GM12864 (cell line): ENCODE data around the gene ZNF736.
"Not testable (repeated sequence)": the region's sequence is repeated elsewhere in the genome, so short reads cannot be mapped to it uniquely, and the experiment has no call there.

Experiments used
- DNase-seq: peaks from one replicate; pipeline ENCODE4 v3.0.0-alpha.2; 2011; ENCODE audit warnings: low read depth
- H3K4me3 ChIP-seq: 2 replicates; pipeline ENCODE4 v1.5.1; 2011; ENCODE audit warnings: mild to moderate bottlenecking, low read depth, low read length, control low read depth
- CTCF ChIP-seq: IDR thresholded peaks from 2 replicates; pipeline ENCODE4 v1.5.1; 2011; ENCODE audit warnings: low read depth, mild to moderate bottlenecking, moderate library complexity, low read length, control low read depth, inconsistent platforms; ENCODE audit errors: missing control alignments

Gene ZNF736

GRCh38 chr7:64307254-64308015 lies 6.3 kb upstream of the ZNF736 start:
- DNase-seq = peak; percentile 95
- peak overlapping the region; percentile 67 for H3K4me3 ChIP-seq
- no peak for TF ChIP-seq CTCF

GRCh38 chr7:64308016-64308270 lies 5.8 kb upstream of the ZNF736 start:
- TF ChIP-seq CTCF = no peak
- peak overlapping the region; percentile 67 for H3K4me3 ChIP-seq
- DNase-seq = no peak

GRCh38 chr7:64310426-64310825 lies 3.3 kb upstream of the ZNF736 start:
- no peak for DNase-seq
- TF ChIP-seq CTCF = no peak
- no peak overlapping the region for H3K4me3 ChIP-seq

- DNase-seq = no peak
- TF ChIP-seq CTCF = no peak
- no peak overlapping the region for H3K4me3 ChIP-seq
Measured at GRCh38 chr7:64312826-64313225, 935 bp upstream of the ZNF736 start.

GRCh38 chr7:64314566-64314965 lies 805 bp downstream of the ZNF736 start:
- H3K4me3 ChIP-seq = peak overlapping the region; percentile 99
- no peak for DNase-seq

GRCh38 chr7:64316031-64316742 lies 2.4 kb downstream of the ZNF736 start:
- not testable (repeated sequence) for H3K4me3 ChIP-seq, DNase-seq

More at GRCh38 chr7:64314566-64314965, 805 bp downstream of the ZNF736 start:
- TF ChIP-seq CTCF = no peak

- H3K4me3 ChIP-seq = no peak overlapping the region
- no peak for DNase-seq
- TF ChIP-seq CTCF = no peak
Measured at GRCh38 chr7:64320547-64321513, 7.1 kb downstream of the ZNF736 start.

- DNase-seq, H3K4me3 ChIP-seq: not testable (repeated sequence)
Measured at GRCh38 chr7:64324166-64324565, 10.4 kb downstream of the ZNF736 start.

GRCh38 chr7:64348713-64349210 lies 35.0 kb downstream of the ZNF736 start:
- not testable (repeated sequence) for H3K4me3 ChIP-seq, DNase-seq
